22Rv1 (cell line): ENCODE data around the gene GABRB1.

Experiments
- H3K27ac ChIP-seq: fragments of 450-650 bp; 2 replicates; pipeline ENCODE4 v1.5.1; 2017
- CTCF ChIP-seq: fragments of 450-650 bp; IDR thresholded peaks from 2 replicates; pipeline ENCODE4 v1.5.1; 2017; ENCODE audit warnings: mild to moderate bottlenecking
- ZFX ChIP-seq: fragments of 450-650 bp; IDR thresholded peaks from 2 replicates; pipeline ENCODE4 v1.6.1; 2017; ENCODE audit warnings: antibody characterized with exemption, borderline replicate concordance

GABRB1 gene

DNA sequence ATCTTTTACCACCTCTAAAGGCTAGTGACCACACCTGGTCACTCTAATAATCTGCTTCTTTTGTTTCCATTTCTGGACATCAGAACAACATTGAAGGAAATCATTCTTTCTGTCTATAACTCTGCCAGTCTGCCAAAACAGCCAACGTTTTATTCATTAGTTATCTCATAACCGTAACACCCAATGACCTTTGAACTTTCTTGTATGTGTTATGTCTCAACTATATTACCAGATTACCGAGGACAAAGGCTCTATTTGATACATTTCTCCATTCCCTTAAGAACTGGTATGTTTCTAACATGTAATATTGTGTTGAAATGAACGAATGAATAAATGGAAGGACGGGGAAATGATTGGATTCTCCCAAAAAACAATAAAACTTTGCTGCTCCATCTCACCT is 152.7 kb downstream of the GABRB1 start:
- no peak overlapping the region for H3K27ac ChIP-seq
- TF ChIP-seq CTCF (no peak), ZFX (no peak)

GRCh38 chr4:47185761-47186160 is 154.4 kb downstream of the GABRB1 start:
- no peak for TF ChIP-seq ZFX
- TF ChIP-seq CTCF = no peak
- H3K27ac ChIP-seq = no peak overlapping the region

GRCh38 chr4:47187608-47188007 is 156.2 kb downstream of the GABRB1 start:
- H3K27ac ChIP-seq = no peak overlapping the region
- no peak for TF ChIP-seq CTCF

DNA sequence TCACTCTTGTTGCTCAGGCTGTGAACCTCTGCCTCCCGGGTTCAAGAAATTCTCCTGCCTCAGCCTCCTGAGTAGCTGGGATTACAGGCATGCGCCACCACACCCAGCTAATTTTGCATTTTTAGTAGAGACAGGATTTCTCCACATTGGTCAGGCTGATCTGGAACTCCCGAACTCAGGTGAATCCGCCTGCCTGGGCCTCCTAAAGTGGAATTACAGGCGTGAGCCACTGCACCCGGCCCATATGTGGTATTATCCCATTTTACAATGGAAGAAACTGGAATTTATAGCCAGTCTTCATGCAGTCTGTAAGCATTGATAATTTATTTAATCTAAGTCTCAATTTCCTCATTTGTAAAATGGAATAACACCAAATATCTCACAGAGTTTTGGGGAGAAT is 161.8 kb downstream of the GABRB1 start:
- no peak overlapping the region for H3K27ac ChIP-seq
- TF ChIP-seq ZFX (no peak), CTCF (no peak)

- no peak overlapping the region for H3K27ac ChIP-seq
- TF ChIP-seq ZFX (no peak), CTCF (no peak)
Observed at GRCh38 chr4:47194036-47194737, 162.8 kb downstream of the GABRB1 start.

DNA sequence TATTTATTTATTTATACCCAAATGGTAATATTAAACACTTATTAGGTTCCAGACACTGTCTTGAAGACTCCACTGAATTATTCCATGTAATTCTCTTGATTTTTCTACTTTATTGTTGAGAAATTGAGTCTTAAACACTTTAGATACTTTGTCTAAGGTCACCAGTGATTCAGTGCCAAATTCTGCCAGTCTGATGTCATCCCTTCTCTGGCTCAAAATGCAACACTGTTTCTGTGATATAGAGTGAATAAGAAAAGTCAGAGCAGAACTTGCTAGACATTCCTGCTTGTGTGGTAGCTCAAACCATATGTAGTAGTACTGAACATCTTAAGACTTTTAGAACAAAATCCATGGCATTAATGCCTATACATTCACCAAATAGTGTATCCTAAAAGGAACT is 164.3 kb downstream of the GABRB1 start:
- no peak for TF ChIP-seq ZFX
- TF ChIP-seq CTCF = no peak
- H3K27ac ChIP-seq = no peak overlapping the region

DNA sequence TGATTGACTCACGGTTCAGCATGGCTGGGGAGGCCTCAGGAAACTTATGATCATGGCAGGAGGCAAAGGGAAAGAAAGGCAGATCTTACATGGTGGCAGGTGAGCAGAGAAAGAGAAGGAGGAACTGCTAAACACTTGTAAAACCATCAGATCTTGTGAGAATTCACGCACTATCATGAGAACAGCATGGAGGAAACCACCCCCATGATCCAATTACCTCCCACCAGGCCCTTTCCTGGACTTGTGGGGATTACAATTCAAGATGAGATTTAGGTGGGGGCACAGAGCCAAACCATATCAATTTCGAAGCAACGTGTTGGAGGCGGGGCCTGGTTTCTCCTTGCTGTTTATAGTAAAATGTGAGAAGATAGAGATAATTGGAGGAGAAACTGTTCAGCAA is 167.4 kb downstream of the GABRB1 start:
- H3K27ac ChIP-seq = no peak overlapping the region
- TF ChIP-seq CTCF (no peak), ZFX (no peak)
